WTC11 (cell line): ENCODE data around the gene TRMT112. TPM values are rescaled to one million over a fixed set of nuclear protein-coding genes. Genes with fewer than 3 reads are reported as not detected.

Experiments used
- AR ChIP-seq: fragments of 250-450 bp; sonication (Bioruptor Pico); IDR thresholded peaks from 2 replicates; pipeline ENCODE4 v1.9.0; 2021; ENCODE audit warnings: mild to moderate bottlenecking
- ATF6 ChIP-seq: sonication (generic); formaldehyde crosslinking; IDR thresholded peaks from 2 replicates; pipeline ENCODE4 v1.8.1; 2023; ENCODE audit warnings: mild to moderate bottlenecking, missing genetic modification reagents
- E2F4 ChIP-seq: sonication (generic); formaldehyde crosslinking; IDR thresholded peaks from 2 replicates; pipeline ENCODE4 v1.8.1; 2022; ENCODE audit warnings: low read depth, mild to moderate bottlenecking, moderate library complexity, missing genetic modification reagents, borderline replicate concordance
- EMX1 ChIP-seq: fragments of 250-450 bp; sonication (Bioruptor Pico); IDR thresholded peaks from 2 replicates; pipeline ENCODE4 v1.8.0; 2021; ENCODE audit warnings: mild to moderate bottlenecking
- ERG ChIP-seq: fragments of 250-450 bp; sonication (Bioruptor Pico); IDR thresholded peaks from 2 replicates; pipeline ENCODE4 v1.8.0; 2021; ENCODE audit warnings: mild to moderate bottlenecking
- FOXP4 ChIP-seq: sonication (generic); formaldehyde crosslinking; IDR thresholded peaks from 2 replicates; pipeline ENCODE4 v1.8.0; 2022; ENCODE audit warnings: mild to moderate bottlenecking, missing genetic modification reagents
- IRF1 ChIP-seq: sonication (generic); formaldehyde crosslinking; IDR thresholded peaks from 2 replicates; pipeline ENCODE4 v1.8.0; 2023; ENCODE audit warnings: missing genetic modification reagents
- MYBL2 ChIP-seq: sonication (generic); formaldehyde crosslinking; IDR thresholded peaks from 2 replicates; pipeline ENCODE4 v1.8.1; 2023; ENCODE audit warnings: mild to moderate bottlenecking, moderate library complexity, missing genetic modification reagents
- PRDM15 ChIP-seq: sonication (generic); formaldehyde crosslinking; IDR thresholded peaks from 2 replicates; pipeline ENCODE4 v1.8.0; 2022; ENCODE audit warnings: missing genetic modification reagents
- SMAD4 ChIP-seq: sonication (generic); formaldehyde crosslinking; IDR thresholded peaks from 2 replicates; pipeline ENCODE4 v1.8.0; 2022; ENCODE audit warnings: mild to moderate bottlenecking, missing genetic modification reagents
- ZBTB43 ChIP-seq: sonication (generic); formaldehyde crosslinking; IDR thresholded peaks from 2 replicates; pipeline ENCODE4 v1.8.1; 2023; ENCODE audit warnings: mild to moderate bottlenecking, missing genetic modification reagents
- ZNF671 ChIP-seq: fragments of 250-450 bp; sonication (Bioruptor Pico); IDR thresholded peaks from 2 replicates; pipeline ENCODE4 v1.8.0; 2021; ENCODE audit warnings: mild to moderate bottlenecking
- total RNA-seq: library from RNA; stranded (reverse); gene quantifications from 3 replicates; pipeline ENCODE4 v1.2.3, GENCODE V29; 2021

Gene TRMT112
- total RNA-seq, 1 experiment from 2014 or later: 285 TPM

- TF ChIP-seq IRF1 (CRISPR knock-in tag) (no peak), ZNF671 (CRISPR knock-in tag) (no peak), ATF6 (CRISPR knock-in tag) (no peak), MYBL2 (CRISPR knock-in tag) (peak; percentile 27; the same call in 1 of the 2 replicates), SMAD4 (CRISPR knock-in tag) (no peak), EMX1 (no peak), AR (no peak), FOXP4 (CRISPR knock-in tag) (no peak), ZBTB43 (0 out of 2 replicates have a peak, but pooled peaks have one; percentile 77), PRDM15 (no peak; the same call in 1 of the 2 replicates), ERG (CRISPR knock-in tag) (no peak), E2F4 (0 out of 2 replicates have a peak, but pooled peaks have one; percentile 46)
- TF ChIP-seq, all 79 proteins: peak for 7
Observed at GRCh38 chr11:64358907-64359711, 41.8 kb upstream of the TRMT112 start, which contains the start of gene RPS6KA4 (continued).
